ENCODE measurements around the gene HEXA. TPM values are rescaled to one million over a fixed set of nuclear protein-coding genes. Genes with fewer than 3 reads are reported as not detected.

HEXA gene
- total RNA-seq, 1 experiment from 2014 or later = 49.7 TPM

GRCh38 chr15:72313881-72314280 lies 61.9 kb downstream of the HEXA start (continued):
- TF ChIP-seq CDX4 (CRISPR knock-in tag; IDR thresholded peaks at IDR 0.05; ENCODE audit: borderline replicate concordance) (no peak), NR1H2 (CRISPR knock-in tag; IDR thresholded peaks at IDR 0.05) (no peak), MAX (CRISPR knock-in tag; IDR thresholded peaks at IDR 0.05) (no peak), NFYB (CRISPR knock-in tag; conservative IDR thresholded peaks at IDR 0.05; ENCODE audit: low read depth) (no peak), TP53 (CRISPR knock-in tag; IDR thresholded peaks at IDR 0.05) (no peak), OVOL2 (CRISPR knock-in tag; IDR thresholded peaks at IDR 0.05; ENCODE audit: borderline replicate concordance) (no peak), FOXJ3 (CRISPR knock-in tag; IDR thresholded peaks at IDR 0.05; ENCODE audit: borderline replicate concordance) (no peak), ZNF121 (CRISPR knock-in tag; IDR thresholded peaks at IDR 0.05) (no peak), ZBTB43 (CRISPR knock-in tag; IDR thresholded peaks at IDR 0.05) (no peak), USF1 (CRISPR knock-in tag; IDR thresholded peaks at IDR 0.05) (no peak), NFE2L1 (CRISPR knock-in tag; IDR thresholded peaks at IDR 0.05) (no peak), ZNF512 (CRISPR knock-in tag; IDR thresholded peaks at IDR 0.05; ENCODE audit: borderline replicate concordance) (no peak), HMGXB4 (CRISPR knock-in tag; IDR thresholded peaks at IDR 0.05) (no peak)

GRCh38 chr15:72313448-72313840 lies 62.4 kb downstream of the HEXA start:
- Mint-ChIP-seq H3K9me3 (no peaks in the 10 kb centered on the region), H3K27ac (no peak overlapping the region), H3K36me3 (no peaks in the 10 kb centered on the region), H3K4me3 (no peak overlapping the region), H3K27me3 (ENCODE audit: low read depth) (peaks cover 61% of the 10 kb centered on the region), H3K4me1 (no peaks in the 10 kb centered on the region)
- POLR2A ChIA-PET = interaction anchor here (0.5 kb wide), 1 partner anchor 961 kb away, joined by 3 read pairs; no protein-coding TSS in a partner anchor
- no peak for DNase-seq (ENCODE audit: low spot score)
- CTCF ChIA-PET = interaction anchor here (1.0 to 2.0 kb wide), 6 partner anchors 87 to 408 kb away, joined by 3 to 6 read pairs (median 4); no protein-coding TSS in a partner anchor
- no peak for ATAC-seq
- TF ChIP-seq MXD4 (CRISPR knock-in tag; IDR thresholded peaks at IDR 0.05; ENCODE audit: borderline replicate concordance) (no peak), IRF1 (CRISPR knock-in tag; IDR thresholded peaks at IDR 0.05) (no peak), NFATC4 (CRISPR knock-in tag; IDR thresholded peaks at IDR 0.05) (no peak), USF2 (CRISPR knock-in tag; IDR thresholded peaks at IDR 0.05) (no peak), ATF1 (CRISPR knock-in tag; IDR thresholded peaks at IDR 0.05) (no peak), TCF7 (CRISPR knock-in tag; IDR thresholded peaks at IDR 0.05; ENCODE audit: low read depth) (no peak), AFF4 (CRISPR knock-in tag; IDR thresholded peaks at IDR 0.05; ENCODE audit: borderline replicate concordance) (no peak), ELF4 (CRISPR knock-in tag; IDR thresholded peaks at IDR 0.05; ENCODE audit: low read depth) (no peak), TP53 (CRISPR knock-in tag; IDR thresholded peaks at IDR 0.05) (no peak), ZNF121 (CRISPR knock-in tag; IDR thresholded peaks at IDR 0.05) (no peak), AR (CRISPR knock-in tag; IDR thresholded peaks at IDR 0.05) (no peak)

Data from WTC11 (cell line).